Esophagus mucosa (tissue), 1 donor: ENCODE measurements around the gene CCNC. TPM values are rescaled to one million over a fixed set of nuclear protein-coding genes. Genes with fewer than 3 reads are reported as not detected.
"Not testable (repeated sequence)": the region's sequence is repeated elsewhere in the genome, so short reads cannot be mapped to it uniquely, and the experiment has no call there.

ENCODE experiments used
- ATAC-seq: fragments of 200-7000 bp; cut with Tn5 transposase; one replicate; pipeline ENCODE4 v1.9.1; 2020
- total RNA-seq: library from RNA; stranded (reverse); gene quantifications from one replicate; pipeline ENCODE4 v1.2.4, GENCODE V29; 2023
- donor health status: DM: yes; HTN: yes; CAD: no.

The CCNC gene
- total RNA-seq, 1 donor from 2014 or later = 38.5 TPM

DNA sequence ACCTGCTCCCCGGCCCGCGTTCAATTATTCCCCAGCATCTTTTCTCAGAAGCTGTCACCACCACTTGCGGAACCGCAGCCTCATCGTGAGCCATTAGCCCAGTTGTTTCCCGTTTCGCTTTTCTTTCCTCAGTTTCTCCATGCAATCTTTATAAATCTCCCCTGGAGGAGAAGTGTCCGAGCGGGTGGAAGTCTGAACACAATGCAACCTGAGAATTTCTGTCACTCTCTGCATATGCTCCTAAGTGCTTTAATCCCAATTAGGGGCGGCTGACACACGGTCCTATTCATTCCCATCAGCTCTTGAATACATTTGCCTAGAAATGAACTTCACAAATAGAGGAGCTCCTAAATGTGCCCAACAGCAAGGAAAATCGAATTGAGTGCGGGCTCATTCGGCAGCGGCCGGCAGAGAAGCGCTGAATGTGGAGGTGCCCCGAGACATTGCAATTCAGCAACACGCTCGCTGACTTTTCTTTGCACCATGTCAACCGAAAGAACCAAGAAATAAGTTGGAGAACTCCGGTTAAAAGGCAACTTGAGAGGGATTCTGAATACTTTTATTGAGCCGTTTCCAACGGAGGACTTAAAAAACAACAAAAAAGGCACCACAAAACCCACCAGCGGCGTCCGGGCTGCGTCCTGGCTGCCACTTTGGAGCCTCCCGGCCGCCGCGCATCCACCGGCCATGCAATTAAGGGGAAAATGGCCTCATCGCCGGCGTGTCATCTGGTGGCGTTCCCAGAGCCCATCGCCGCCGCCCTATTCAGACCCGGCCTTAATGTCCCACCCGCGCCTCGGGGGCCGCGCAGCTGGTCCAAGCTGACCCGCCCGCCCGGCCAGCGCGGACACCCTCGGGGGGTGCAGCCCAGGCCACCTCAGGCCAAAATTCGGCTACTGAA lies 34.3 kb upstream of the CCNC start:
- no peak for ATAC-seq

GRCh38 chr6:99594696-99595095 lies 26.2 kb upstream of the CCNC start:
- not testable (repeated sequence) for ATAC-seq

GRCh38 chr6:99592900-99593299 lies 24.4 kb upstream of the CCNC start:
- ATAC-seq = no peak

DNA sequence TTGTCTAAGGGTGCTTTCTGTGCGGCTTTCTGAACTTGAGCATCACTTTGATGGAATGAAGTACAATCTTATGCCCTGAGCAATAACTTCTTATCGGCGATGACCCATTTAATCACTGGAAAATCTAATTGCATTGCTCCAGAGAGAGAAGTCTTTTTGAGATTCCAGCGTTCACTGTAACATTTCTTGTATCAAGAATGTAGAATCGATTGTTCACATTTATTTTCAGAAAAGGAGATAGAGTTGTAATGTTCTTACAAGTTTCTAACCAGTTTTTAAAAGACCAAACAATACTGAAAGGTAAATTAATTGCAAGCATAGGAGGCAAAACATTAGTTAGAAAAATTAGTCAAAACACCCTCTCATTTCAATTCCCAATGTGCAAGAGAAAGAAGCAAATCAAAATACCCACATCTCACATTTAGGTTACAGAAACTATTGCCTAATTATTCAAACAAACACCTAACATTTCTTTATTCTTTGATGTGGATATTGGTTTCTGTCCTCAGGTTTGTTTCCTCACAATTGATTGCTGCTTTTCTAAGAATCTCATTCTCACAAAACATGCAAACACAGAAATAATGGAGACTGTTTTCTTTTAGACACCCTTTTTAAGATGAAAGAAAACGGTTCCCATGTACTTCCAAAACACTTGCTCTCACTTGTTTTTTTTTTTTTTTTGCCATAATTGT lies 23.4 kb upstream of the CCNC start:
- ATAC-seq = no peak

DNA sequence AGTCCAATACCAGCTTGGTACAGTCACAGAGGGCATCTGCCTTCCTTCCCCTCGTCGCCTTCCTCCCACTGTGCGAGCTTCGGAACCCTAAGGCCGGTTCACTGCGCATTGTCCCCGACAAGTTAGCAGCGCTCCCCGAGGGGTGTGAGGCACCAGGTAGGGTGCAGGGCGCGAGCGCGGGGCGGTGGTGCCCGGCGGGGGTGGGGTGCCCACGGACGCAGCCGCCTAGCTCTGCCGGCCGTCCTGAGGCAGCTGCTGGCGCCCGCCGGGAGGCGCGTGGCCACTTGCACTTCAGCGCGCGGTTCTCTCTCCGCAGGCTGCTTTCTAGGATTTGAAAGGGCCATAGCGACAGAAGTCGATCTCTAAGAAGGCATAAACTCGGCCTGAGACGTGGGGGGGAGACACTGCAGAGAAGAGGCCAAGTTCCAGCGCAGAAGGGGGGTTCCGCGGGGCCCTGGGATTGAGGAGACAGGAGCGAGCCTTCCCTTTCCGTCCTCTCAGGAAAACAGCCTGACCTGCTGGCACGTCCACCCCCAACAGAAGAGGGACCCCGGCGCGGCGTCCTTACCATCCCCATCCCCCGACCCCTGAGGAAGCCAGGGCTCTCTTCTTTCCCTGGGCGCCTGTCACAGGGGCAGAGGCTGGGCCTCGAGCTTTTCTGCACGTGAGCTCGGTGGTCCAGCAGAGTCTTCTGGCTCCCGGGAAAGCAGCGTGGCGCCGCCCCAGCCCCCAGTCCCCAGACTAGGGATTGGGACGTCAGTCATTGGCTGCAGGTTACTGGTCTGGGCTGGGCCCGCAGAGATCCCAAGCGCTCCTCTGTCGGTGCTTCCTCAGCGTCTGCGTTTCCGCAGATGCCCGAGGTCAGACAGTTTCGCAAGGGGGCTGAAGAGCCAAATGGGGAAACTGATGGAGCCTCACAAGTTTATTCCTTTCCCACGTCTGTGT lies 22.5 kb upstream of the CCNC start:
- no peak for ATAC-seq

DNA sequence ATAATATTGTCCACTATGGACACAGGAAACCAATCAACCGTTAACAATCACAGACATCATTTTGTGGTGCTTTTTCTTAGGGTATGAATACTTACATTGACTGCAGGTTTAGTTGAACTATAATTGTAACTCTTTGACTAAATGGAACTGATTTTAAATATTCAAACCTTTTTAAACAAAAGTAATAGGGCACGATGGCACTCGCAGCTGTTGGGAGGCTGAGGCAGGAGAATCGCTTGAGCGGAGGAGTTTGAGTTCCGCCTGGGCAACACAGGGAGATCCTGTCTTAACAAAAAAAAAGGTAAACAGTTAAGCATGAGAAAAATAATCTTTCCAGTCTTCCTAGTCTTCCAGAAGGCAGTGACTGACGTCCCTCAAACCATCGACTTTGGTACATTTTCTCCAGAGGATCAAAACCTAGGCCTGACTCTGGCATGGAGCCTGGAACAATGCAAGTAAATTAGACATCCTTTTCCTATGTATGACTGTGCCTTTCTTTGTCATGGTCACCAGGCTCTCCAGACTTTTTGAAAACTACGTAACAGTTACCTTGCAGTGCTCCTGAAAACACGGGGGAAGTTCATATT lies 21.5 kb upstream of the CCNC start:
- ATAC-seq = no peak

DNA sequence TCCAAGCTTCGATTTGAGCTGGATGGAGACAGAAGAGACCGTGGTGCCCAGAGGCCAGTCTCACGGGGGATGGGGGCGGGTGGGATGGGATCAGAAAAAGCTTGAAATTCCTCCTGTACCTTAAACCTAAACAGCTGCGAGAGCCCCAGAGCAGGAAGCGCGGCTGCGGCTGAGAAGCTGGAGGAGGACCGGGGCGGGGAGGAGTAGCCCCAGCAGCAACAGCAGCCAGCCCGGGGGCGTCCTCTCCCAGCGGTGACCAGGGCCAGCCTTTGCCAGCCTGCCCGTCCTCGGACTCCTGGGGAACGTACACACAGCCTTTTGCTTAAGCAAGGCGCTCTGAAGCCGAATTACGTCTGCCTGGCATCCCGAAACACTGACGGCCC lies 20.8 kb upstream of the CCNC start:
- no peak for ATAC-seq

GRCh38 chr6:99588618-99589289 lies 20.3 kb upstream of the CCNC start:
- ATAC-seq = peak; percentile 93

- ATAC-seq = no peak
Measured at GRCh38 chr6:99587792-99588191, 19.3 kb upstream of the CCNC start.

- ATAC-seq = no peak
Measured at GRCh38 chr6:99579781-99580180, 11.3 kb upstream of the CCNC start.

- ATAC-seq = no peak
Measured at GRCh38 chr6:99575544-99576227, 7.2 kb upstream of the CCNC start.

- ATAC-seq = no peak
Measured at GRCh38 chr6:99573980-99574617, 5.6 kb upstream of the CCNC start.

DNA sequence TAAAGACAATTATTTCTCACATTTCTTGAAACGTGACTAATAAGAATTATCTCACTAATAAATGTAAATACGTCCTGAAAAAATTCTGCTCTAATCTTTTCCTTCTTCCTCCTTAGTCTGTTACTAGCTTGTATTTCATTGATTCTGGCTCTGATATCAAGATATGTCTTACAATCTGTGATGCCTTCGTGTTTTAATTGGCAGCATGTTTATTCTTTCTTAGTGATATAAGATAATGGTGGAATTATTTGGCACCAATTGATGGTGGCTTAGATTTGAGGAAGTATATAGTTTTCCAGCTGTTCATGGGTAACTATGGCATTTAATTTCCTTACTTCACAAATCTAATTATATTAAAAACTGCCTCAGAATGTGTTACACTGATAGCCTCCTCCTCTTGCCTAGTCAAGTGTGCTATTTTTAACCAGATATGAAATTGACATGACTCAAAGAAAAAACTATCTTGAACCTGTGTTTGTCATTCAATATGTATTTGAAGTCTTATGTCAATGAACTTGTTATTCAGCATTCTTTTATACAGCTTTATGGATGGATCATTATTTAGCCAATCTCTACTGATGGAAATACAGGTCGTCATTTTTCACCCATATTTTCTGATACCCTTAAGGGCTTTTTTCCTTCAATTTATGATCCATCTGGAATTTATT lies 5.3 kb downstream of the CCNC start:
- no peak for ATAC-seq

DNA sequence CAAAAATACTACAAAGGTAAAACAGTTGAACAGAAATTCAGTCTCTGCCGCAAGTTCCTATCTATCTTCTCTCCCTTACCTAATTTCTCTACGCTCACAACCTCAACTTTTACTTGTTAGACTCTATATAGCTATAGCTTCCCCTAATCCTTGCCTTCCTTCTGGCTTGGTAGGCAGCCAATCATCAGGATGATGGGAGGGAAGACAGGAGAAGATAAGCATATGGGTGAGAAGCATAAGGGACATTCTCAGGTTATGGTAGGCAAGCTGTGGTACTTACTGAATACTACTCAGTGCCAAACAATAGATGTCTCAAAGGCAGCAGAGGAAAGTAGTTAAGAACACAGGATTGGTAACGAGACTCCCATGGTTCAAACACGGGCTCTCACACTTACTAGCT lies 7.8 kb downstream of the CCNC start:
- no peak for ATAC-seq

- ATAC-seq = no peak
Measured at GRCh38 chr6:99559057-99559456, 9.4 kb downstream of the CCNC start.

DNA sequence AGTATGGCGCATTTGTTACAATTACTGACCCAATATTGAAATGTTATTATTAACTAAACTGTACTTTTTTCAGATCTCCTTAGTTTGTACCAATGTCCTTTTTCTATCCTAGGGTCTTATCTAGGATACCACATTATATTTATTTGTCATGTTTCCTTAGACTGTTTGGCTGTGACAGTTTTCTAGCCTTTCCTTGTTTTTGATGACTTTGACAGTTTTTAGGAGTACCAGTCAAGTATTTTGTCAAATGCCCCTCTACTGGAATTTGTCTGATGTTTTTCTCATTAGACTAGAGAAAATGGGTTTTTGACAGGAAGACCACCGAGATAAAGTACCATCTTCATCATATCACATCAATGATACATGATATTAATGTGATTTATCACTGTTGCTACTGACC lies 14.6 kb downstream of the CCNC start:
- ATAC-seq = no peak

GRCh38 chr6:99550046-99550748 lies 18.3 kb downstream of the CCNC start:
- no peak for ATAC-seq

DNA sequence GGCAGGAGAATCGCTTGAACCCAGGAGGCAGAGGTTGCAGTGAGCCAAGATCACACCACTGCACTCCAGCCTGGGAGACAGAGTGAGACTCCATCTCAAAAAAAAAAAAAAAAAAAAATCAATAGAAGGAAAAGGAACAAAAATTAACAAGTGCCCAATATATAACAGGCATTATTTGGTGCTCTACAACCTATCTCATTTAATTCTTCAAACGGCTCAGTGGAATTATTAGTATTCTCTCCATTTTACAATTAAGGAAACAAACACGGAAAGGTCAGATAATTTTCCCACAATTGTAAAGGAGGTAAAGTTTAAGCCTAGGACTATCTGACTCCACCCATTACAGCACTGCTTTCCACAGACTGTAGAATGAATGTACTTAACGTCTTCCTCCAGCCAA lies 19.8 kb downstream of the CCNC start:
- no peak for ATAC-seq

DNA sequence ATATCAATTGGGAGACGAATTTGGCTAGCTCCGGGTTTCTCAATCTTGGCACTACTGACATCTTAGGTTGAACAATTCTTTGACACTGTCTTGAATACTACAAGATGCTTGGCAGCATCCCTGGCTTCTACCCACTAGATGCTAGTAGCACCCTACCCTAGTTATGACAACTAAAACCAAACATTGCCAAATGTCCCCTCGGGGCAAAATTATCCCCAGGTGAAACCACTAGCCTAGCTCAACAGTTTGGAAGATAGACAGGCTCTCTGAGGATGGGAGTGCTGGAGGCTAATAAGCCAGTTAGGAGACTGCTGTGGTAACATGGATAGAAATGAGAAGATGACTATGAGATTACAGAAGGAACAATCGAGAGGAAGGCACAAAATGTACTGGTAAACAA lies 20.9 kb downstream of the CCNC start:
- no peak for ATAC-seq

GRCh38 chr6:99545442-99545841 lies 23.0 kb downstream of the CCNC start:
- ATAC-seq = no peak
